Measurements from ENCODE around the gene TRNAU1AP. TPM values are rescaled to one million over a fixed set of nuclear protein-coding genes. Genes with fewer than 3 reads are reported as not detected.
A peak's percentile ranks its signal among the peaks of the same experiment; 100 is the strongest.
"Not testable (repeated sequence)": the region's sequence is repeated elsewhere in the genome, so short reads cannot be mapped to it uniquely, and the experiment has no call there.

Gene TRNAU1AP
- total RNA-seq, 1 donor from 2014 or later, result 11.9 TPM

DNA sequence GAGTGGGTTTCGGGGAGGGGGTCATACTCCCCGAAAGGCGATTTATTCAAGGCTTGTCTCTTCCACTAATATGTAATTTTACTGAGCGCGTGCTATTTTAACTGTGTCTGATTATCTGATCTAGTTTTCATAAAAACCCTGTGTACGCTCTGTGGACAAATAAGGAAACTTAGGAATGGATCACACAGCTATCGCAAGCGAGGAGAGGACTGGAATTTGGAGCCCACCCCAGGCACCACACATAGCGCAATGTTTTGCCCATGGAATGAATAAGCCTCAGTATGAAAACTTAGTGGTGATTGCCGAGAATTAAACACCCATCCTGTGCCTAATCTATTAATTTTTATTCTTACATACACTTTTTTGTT lies 29.3 kb downstream of the TRNAU1AP start:
- DNase-seq (ENCODE audit: low read depth), result no peak
- H3K36me3 ChIP-seq (ENCODE audit: control insufficient read depth, insufficient read depth, low read length), result peaks cover 1% of the 10 kb centered on the region
- H3K27me3 ChIP-seq (ENCODE audit: control insufficient read depth, insufficient read depth, low read length), result no peaks in the 10 kb centered on the region
- TF ChIP-seq CTCF (IDR thresholded peaks at IDR 0.05; ENCODE audit: insufficient read depth, low read length, poor library complexity, severe bottlenecking), result no peak
- peak overlapping the region; percentile 76 for H3K4me3 ChIP-seq (ENCODE audit: low read depth, low read length)

DNA sequence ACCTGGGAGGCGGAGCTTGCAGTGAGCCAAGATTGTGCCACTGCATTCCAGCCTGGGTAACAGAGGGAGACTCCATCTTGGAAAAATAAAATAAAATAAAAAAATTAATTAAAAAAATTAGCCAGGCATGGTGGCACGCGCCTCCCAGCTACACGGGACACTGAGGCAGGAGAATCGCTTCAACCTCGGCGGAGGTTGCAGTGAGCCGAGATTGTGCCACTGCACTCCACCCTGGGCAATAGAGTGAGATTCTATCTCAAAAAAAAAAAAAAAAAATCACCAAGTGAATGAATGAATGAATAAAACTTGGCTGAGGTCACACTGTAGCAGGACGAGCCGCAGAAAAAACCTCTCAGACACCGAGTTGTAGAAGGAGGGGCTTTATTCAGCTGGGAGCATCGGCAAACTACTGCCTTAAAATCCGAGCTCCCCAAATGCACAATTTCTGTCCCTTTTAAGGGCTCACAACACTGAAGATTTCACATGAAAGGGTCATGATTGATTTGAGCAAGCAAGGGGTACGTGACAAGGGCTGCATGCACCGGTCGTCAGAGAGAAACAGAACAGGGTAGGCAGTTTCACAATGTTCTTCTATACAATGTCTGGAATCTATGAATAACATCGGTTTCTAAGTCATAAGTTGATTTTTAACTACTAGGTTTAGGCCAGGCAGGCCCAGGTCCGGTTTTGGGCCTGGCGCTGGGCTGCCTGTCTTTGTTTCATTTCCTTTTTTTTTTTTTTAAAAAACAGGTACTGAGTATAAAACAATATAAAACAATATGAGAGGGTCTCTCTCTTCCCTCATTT lies 33.9 kb downstream of the TRNAU1AP start:
- H3K36me3 ChIP-seq (ENCODE audit: control insufficient read depth, insufficient read depth, low read length); DNase-seq (ENCODE audit: low read depth); H3K4me3 ChIP-seq (ENCODE audit: low read depth, low read length); H3K27me3 ChIP-seq (ENCODE audit: control insufficient read depth, insufficient read depth, low read length): not testable (repeated sequence)

DNA sequence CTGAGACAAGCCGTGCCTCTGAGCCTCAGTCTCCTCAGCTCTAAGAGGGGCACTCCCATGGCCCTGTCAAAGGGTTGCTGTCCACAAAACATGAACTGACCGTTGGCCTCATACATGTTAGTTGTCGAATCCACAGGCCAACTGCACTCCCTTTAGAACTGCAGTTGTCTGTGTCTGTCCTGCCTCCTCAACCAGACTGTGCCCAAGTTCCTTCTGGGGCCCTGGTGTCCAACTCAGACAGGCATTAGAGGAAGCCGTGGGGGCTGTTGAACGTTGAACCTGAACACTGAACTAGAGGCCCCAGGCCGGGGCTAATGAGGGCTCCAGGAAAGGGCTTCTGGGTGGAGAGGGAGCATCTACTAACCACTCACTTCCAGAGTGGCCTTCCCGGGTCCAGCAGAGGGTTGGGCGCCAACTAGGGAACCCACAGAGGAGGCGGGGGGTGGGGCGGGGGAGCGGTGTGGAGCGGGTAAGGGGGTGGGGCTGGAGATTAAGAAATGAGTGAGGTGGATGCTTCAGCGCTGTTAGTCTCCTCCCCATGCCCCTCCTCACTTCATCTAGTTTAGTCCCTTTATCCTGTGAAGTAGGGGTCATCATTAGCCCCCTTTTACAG lies 38.9 kb downstream of the TRNAU1AP start, which contains the start of gene RAB42:
RAB42 (plus strand) TSS at position 558 of the 613 bp plus-strand sequence. CDS start 247 bp downstream, outside the sequence.
- no peak for TF ChIP-seq CTCF (IDR thresholded peaks at IDR 0.05; ENCODE audit: insufficient read depth, low read length, poor library complexity, severe bottlenecking)
- Histone ChIP-seq H3K36me3 (ENCODE audit: control insufficient read depth, insufficient read depth, low read length) (no peaks in the 10 kb centered on the region), H3K4me3 (ENCODE audit: low read depth, low read length) (peak within 1 kb of the TSS; percentile 46), H3K27me3 (ENCODE audit: control insufficient read depth, insufficient read depth, low read length) (peaks cover 2% of the 10 kb centered on the region)
- DNase-seq (ENCODE audit: low read depth), result no peak

GRCh38 chr1:28592321-28593071 lies 39.6 kb downstream of the TRNAU1AP start:
- peak overlapping the region; percentile 46 for H3K4me3 ChIP-seq (ENCODE audit: low read depth, low read length)
- no peak for DNase-seq (ENCODE audit: low read depth)
- H3K27me3 ChIP-seq (ENCODE audit: control insufficient read depth, insufficient read depth, low read length), result peaks cover 2% of the 10 kb centered on the region
- no peaks in the 10 kb centered on the region for H3K36me3 ChIP-seq (ENCODE audit: control insufficient read depth, insufficient read depth, low read length)
- no peak for TF ChIP-seq CTCF (IDR thresholded peaks at IDR 0.05; ENCODE audit: insufficient read depth, low read length, poor library complexity, severe bottlenecking)

DNA sequence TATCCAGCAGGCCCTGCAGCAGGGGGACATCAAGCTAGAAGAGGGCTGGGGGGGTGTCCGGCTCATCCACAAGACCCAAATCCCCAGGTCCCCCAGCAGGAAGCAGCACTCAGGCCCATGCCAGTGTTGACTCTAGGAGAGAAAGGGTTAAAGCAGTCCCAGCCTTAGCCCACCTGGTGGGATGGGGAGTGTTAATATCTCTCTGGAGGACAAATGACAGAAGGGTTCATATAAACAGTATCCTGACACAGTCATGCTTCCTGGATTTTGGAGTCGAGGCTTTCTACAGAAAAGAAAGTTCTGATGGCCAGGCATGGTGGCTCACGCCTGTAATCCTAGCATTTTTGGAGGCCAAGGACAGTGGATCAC lies 41.1 kb downstream of the TRNAU1AP start:
- H3K27me3 ChIP-seq (ENCODE audit: control insufficient read depth, insufficient read depth, low read length); H3K36me3 ChIP-seq (ENCODE audit: control insufficient read depth, insufficient read depth, low read length): not testable (repeated sequence)

DNA sequence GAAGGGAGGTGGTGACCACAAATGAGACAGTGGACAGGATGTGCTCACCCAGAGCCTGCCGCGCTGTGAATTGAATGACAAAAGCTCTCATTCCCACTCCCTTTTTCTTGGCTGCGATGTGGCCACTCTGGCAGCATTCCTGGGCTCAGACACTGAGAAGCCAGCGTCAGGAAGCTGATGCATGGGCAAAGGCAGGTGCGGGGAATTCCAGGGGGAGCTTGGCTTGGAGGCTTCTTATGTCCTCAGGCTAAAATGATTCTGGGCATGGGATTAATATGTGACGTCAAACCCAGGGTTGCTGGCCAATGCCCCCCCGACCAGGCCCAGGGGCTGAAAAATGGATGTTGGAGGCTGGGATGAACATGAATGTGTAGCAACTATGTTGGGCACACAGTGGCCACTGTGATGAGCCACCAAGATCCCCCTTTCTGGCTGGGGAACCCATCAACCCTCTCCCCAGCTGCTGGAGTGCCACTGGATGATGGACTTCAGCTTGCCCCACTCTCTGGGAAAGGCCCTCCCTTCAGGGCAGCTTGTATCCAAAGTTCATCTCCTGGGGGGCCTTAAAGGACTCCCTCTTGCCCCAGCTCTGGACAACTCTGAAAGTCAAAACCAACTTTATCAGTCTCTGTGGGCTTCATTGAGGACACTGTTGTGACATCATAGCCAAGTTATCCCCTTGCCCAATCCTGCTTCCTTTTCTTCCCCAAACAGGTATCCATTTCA lies 42.0 kb downstream of the TRNAU1AP start:
- not testable (repeated sequence) for H3K36me3 ChIP-seq (ENCODE audit: control insufficient read depth, insufficient read depth, low read length)

More for the DNA sequence above, 41.1 kb downstream of the TRNAU1AP start:
- DNase-seq (ENCODE audit: low read depth); H3K4me3 ChIP-seq (ENCODE audit: low read depth, low read length): not testable (repeated sequence)

More for the DNA sequence above, 42.0 kb downstream of the TRNAU1AP start:
- H3K4me3 ChIP-seq (ENCODE audit: low read depth, low read length); H3K27me3 ChIP-seq (ENCODE audit: control insufficient read depth, insufficient read depth, low read length); DNase-seq (ENCODE audit: low read depth): not testable (repeated sequence)
